GM23338 (cell line): ENCODE data around the gene RBMXL3. TPM values are rescaled to one million over a fixed set of nuclear protein-coding genes. Genes with fewer than 3 reads are reported as not detected.

ENCODE experiments used
- ETS1 ChIP-seq: IDR thresholded peaks from 2 replicates; pipeline ENCODE4 v1.6.1; 2016; ENCODE audit warnings: antibody characterized with exemption
- JUNB ChIP-seq: IDR thresholded peaks from one replicate; pipeline ENCODE4 v1.6.1; 2016; ENCODE audit warnings: antibody characterized with exemption; ENCODE audit not compliant: unreplicated experiment
- NANOG ChIP-seq: IDR thresholded peaks from 2 replicates; pipeline ENCODE4 v1.6.1; 2016; ENCODE audit warnings: antibody characterized with exemption, borderline replicate concordance
- ZNF114 ChIP-seq: fragments of 250-450 bp; sonication (Bioruptor Pico); IDR thresholded peaks from 2 replicates; pipeline ENCODE4 v1.5.0; 2020; ENCODE audit warnings: mild to moderate bottlenecking, moderate library complexity
- ZNF331 ChIP-seq: fragments of 250-450 bp; sonication (Bioruptor Pico); IDR thresholded peaks from 2 replicates; pipeline ENCODE4 v1.5.0; 2020; ENCODE audit warnings: low read depth, mild to moderate bottlenecking, moderate library complexity
- ZNF462 ChIP-seq: fragments of 250-450 bp; sonication (Bioruptor Pico); IDR thresholded peaks from 2 replicates; pipeline ENCODE4 v1.5.0; 2020; ENCODE audit warnings: mild to moderate bottlenecking, moderate library complexity
- polyA plus RNA-seq: library from polyadenylated mRNA; unstranded; fragments of >200 nt; fragmentation: Nextera tagmentation; extraction: Ambion mirVana; gene quantifications from 2 replicates; pipeline ENCODE4 v1.2.1, GENCODE V29; 2016
- total RNA-seq: library from RNA; depleted of rRNA; stranded (reverse); fragments of >200 nt; shearing (Covaris generic); gene quantifications from 2 replicates; pipeline ENCODE4 v1.2.3, GENCODE V29; 2014
- TF ChIP-seq, protein P1 (sequence below), 2 experiments: fragments of 200-600 bp in 1 of 2; sonication (generic) in 1 of 2; conservative IDR thresholded peaks; 2 replicates each; pipeline versions ENCODE4 v1.5.1 to v1.6.1; 2016 to 2017; ENCODE audit warnings: antibody characterized with exemption in 2 of 2, low read depth in 2 of 2, mild to moderate bottlenecking in 2 of 2, moderate library complexity in 1 of 2

The RBMXL3 gene
- total and polyA plus RNA-seq, 2 experiments from 2014 or later = not detected

GRCh38 chrX:115191490-115192243 lies 2.5 kb downstream of the RBMXL3 start (continued):
- TF ChIP-seq, protein P1, sequence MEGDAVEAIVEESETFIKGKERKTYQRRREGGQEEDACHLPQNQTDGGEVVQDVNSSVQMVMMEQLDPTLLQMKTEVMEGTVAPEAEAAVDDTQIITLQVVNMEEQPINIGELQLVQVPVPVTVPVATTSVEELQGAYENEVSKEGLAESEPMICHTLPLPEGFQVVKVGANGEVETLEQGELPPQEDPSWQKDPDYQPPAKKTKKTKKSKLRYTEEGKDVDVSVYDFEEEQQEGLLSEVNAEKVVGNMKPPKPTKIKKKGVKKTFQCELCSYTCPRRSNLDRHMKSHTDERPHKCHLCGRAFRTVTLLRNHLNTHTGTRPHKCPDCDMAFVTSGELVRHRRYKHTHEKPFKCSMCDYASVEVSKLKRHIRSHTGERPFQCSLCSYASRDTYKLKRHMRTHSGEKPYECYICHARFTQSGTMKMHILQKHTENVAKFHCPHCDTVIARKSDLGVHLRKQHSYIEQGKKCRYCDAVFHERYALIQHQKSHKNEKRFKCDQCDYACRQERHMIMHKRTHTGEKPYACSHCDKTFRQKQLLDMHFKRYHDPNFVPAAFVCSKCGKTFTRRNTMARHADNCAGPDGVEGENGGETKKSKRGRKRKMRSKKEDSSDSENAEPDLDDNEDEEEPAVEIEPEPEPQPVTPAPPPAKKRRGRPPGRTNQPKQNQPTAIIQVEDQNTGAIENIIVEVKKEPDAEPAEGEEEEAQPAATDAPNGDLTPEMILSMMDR (conservative IDR thresholded peaks at IDR 0.05; ENCODE audit: low read depth in 2 of 2) = no peak
- no peak for TF ChIP-seq JUNB
- TF ChIP-seq ZNF462 = no peak
- no peak for TF ChIP-seq ZNF114 (CRISPR knock-in tag)
- TF ChIP-seq ETS1 = no peak
- TF ChIP-seq ZNF331 (CRISPR knock-in tag) = no peak
- no peak for TF ChIP-seq NANOG
